AG04449 (cell line): ENCODE measurements around the gene WDR74.

ENCODE experiments used
- CTCF ChIA-PET: fragments of 350-600 bp; formaldehyde crosslinking; extraction: SDS; loops from one replicate; lab custom pipeline; 2021; ENCODE audit warnings: antibody characterized with exemption; lab: Yijun Ruan, JAX
- POLR2A ChIA-PET: fragments of 400-600, 350-600 bp; formaldehyde crosslinking; extraction: SDS; loops from one replicate; lab custom pipeline; 2020; ENCODE audit warnings: antibody characterized with exemption, inconsistent platforms; lab: Yijun Ruan, JAX
- DNase-seq: peaks from one replicate; pipeline ENCODE4 v3.0.0-alpha.2; 2010; ENCODE audit warnings: low read depth, low spot score
- H3K4me3 ChIP-seq: 2 replicates; pipeline ENCODE4 v1.5.1; 2011; ENCODE audit warnings: low read depth, mild to moderate bottlenecking, control low read depth, low read length
- CTCF ChIP-seq: IDR thresholded peaks from one replicate; pipeline ENCODE4 v1.5.1; 2011; ENCODE audit warnings: mild to moderate bottlenecking, moderate library complexity, low read length, control low read depth, inconsistent platforms; ENCODE audit not compliant: insufficient read depth; ENCODE audit errors: missing control alignments

The WDR74 gene

GRCh38 chr11:62839050-62839945 is at the start of gene WDR74:
Gene WDR74 (minus strand): TSS chr11:62839590. CDS start chr11:62839570, 20 bp downstream.
- H3K4me3 ChIP-seq: peak within 1 kb of the TSS; percentile 91
- POLR2A ChIA-PET: interaction anchor here (0.5 to 3.4 kb wide), 10 partner anchors 7 to 174 kb away, joined by 3 to 193 read pairs (median 16); partner anchors contain the start of genes C11orf98, CSKMT, HNRNPUL2 and NXF1
- peak; percentile 40 for DNase-seq
- no peak for TF ChIP-seq CTCF
- CTCF ChIA-PET: no interaction called here

GRCh38 chr11:62889126-62889483 is 49.7 kb upstream of the WDR74 start:
- ChIA-PET CTCF (interaction anchor here (1.0 to 1.3 kb wide), 2 partner anchors 8 to 17 kb away, joined by 4 to 5 read pairs; partner anchors contain the start of gene SLC3A2), POLR2A (interaction anchor here (1.0 to 2.6 kb wide), 2 partner anchors 7 to 10 kb away, joined by 3 to 10 read pairs; partner anchors contain the start of gene SLC3A2)
- TF ChIP-seq CTCF: no peak

GRCh38 chr11:62888406-62888805 is 49.0 kb upstream of the WDR74 start:
- no peak overlapping the region for H3K4me3 ChIP-seq
- POLR2A ChIA-PET: no interaction called here
- no peak for TF ChIP-seq CTCF
- CTCF ChIA-PET: no interaction called here
- DNase-seq: no peak

More at GRCh38 chr11:62889126-62889483, 49.7 kb upstream of the WDR74 start:
- no peak overlapping the region for H3K4me3 ChIP-seq
- DNase-seq: no peak

- POLR2A ChIA-PET: interaction anchor here (0.7 to 1.3 kb wide), 3 partner anchors 10 to 139 kb away, joined by 3 to 5 read pairs (median 3); no protein-coding TSS in a partner anchor
- DNase-seq: no peak
These were observed 45.9 kb upstream of the WDR74 start for GRCh38 chr11:62885137-62885750.

GRCh38 chr11:62883673-62884072 is 44.3 kb upstream of the WDR74 start:
- DNase-seq: no peak
- TF ChIP-seq CTCF: no peak
- POLR2A ChIA-PET: interaction anchor here (1.5 kb wide), 1 partner anchor 43 kb away, joined by 15 read pairs; no protein-coding TSS in a partner anchor
- CTCF ChIA-PET: interaction anchor here (0.6 to 1.2 kb wide), 6 partner anchors 9 to 489 kb away, joined by 3 to 4 read pairs (median 4); no protein-coding TSS in a partner anchor
- peak overlapping the region; percentile 100 for H3K4me3 ChIP-seq

More at GRCh38 chr11:62885137-62885750, 45.9 kb upstream of the WDR74 start:
- H3K4me3 ChIP-seq: peak overlapping the region; percentile 20
- no peak for TF ChIP-seq CTCF
- CTCF ChIA-PET: interaction anchor here (1.0 to 1.4 kb wide), 2 partner anchors 22 to 99 kb away, joined by 3 to 6 read pairs; partner anchors contain the start of gene TMEM179B
